Upper lobe of left lung (tissue), 4 donors: Measurements from ENCODE around the gene PTPRN2.

Experiments used
- CTCF ChIP-seq, 6 experiments: fragments of 450-650 bp in 4 of 6; fragments of 200-600 bp in 2 of 6; sonication (generic) in 2 of 6; IDR thresholded peaks; one replicate each; pipeline ENCODE4 v1.5.1; 2016 to 2019; ENCODE audit warnings: antibody characterized with exemption in 6 of 6
- POLR2A ChIP-seq, 4 donors: fragments of 450-650 bp; IDR thresholded peaks; one replicate each; pipeline ENCODE4 v1.5.1; 2016 to 2017; ENCODE audit warnings: antibody characterized with exemption in 4 of 4, mild to moderate bottlenecking in 2 of 4
- POLR2AphosphoS5 ChIP-seq, 2 donors: sonication (generic); formaldehyde crosslinking; IDR thresholded peaks; one replicate each; pipeline ENCODE4 v1.5.1; 2017; ENCODE audit warnings: antibody characterized with exemption in 2 of 2

- no peak for TF ChIP-seq CTCF (IDR thresholded peaks at IDR 0.05)
- no peak for TF ChIP-seq POLR2AphosphoS5 (IDR thresholded peaks at IDR 0.05)
- TF ChIP-seq POLR2A (IDR thresholded peaks at IDR 0.05) = no peak
Observed at GRCh38 chr7:158606671-158607424, 19.2 kb upstream of the PTPRN2 start.
